ENCODE results near the gene C20orf204. TPM values are rescaled to one million over a fixed set of nuclear protein-coding genes. Genes with fewer than 3 reads are reported as not detected.

The C20orf204 gene
- total RNA-seq, 2 experiments from 2014 or later, result 6.1 to 6.4 TPM

DNA sequence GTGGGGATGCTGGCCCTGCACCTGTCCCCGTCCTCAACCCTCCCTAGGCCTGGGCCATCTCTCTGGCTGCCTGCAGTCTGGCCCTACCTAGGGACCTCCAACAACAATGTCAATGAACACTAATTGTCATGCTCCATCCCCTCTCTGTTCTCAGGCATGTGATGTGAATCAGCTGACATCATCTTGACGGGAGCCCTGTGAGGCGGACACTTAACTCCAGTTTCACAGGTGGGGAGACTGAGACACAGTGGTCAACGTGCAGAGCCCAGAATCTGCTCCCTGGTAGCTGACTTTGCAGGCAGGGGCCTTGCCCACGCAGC lies 26.3 kb downstream of the C20orf204 start:
- no peak overlapping the region for H3K4me3 Mint-ChIP-seq
- H3K4me1 ChIP-seq (ENCODE audit: insufficient read depth, low read length), result peaks cover 58% of the 10 kb centered on the region
- no peaks in the 10 kb centered on the region for H3K36me3 Mint-ChIP-seq (ENCODE audit: low read depth)
- intact Hi-C loops (cut with DNase I, micrococcal nuclease), result loop anchor here (2.0 to 10.0 kb wide), 5 partner anchors 17 to 407 kb away; partner anchors contain the start of genes ARFRP1 (in 1 of the 2), PRPF6 (in 1 of the 2), RGS19 (in 1 of the 2) and RTEL1 (in 1 of the 2)
- H3K9me3 Mint-ChIP-seq, result no peaks in the 10 kb centered on the region
- no peak overlapping the region for H3K27ac ChIP-seq (ENCODE audit: low read depth in 1 of 2, low read length in 2 of 2)
- no peak for ATAC-seq (ENCODE audit: poor library complexity)
- ChIA-PET POLR2A (interaction anchor here (0.7 to 1.9 kb wide), 10 partner anchors 13 to 494 kb away, joined by 3 to 14 read pairs (median 4); partner anchors contain the start of genes LKAAEAR1, OPRL1, RGS19 and SOX18), CTCF (interaction anchor here (1.5 to 1.9 kb wide), 2 partner anchors 21 to 24 kb away, joined by 6 to 15 read pairs; no protein-coding TSS in a partner anchor)
- H3K9me3 ChIP-seq (ENCODE audit: control insufficient read depth in 1 of 2, insufficient read depth in 1 of 2, low read length in 2 of 2), result no peaks in the 10 kb centered on the region
- no peak for DNase-seq
- H3K36me3 ChIP-seq (ENCODE audit: insufficient read depth, low read length), result no peaks in the 10 kb centered on the region
- H3K27me3 ChIP-seq (ENCODE audit: control insufficient read depth in 1 of 2, insufficient read depth in 2 of 2, low read length in 2 of 2), result peaks cover 0 to 2% of the 10 kb centered on the region in 2 experiments
- H3K4me1 Mint-ChIP-seq (ENCODE audit: low read depth), result peaks cover 37% of the 10 kb centered on the region
- H3K27me3 Mint-ChIP-seq, result no peaks in the 10 kb centered on the region
- TF ChIP-seq, protein P1, sequence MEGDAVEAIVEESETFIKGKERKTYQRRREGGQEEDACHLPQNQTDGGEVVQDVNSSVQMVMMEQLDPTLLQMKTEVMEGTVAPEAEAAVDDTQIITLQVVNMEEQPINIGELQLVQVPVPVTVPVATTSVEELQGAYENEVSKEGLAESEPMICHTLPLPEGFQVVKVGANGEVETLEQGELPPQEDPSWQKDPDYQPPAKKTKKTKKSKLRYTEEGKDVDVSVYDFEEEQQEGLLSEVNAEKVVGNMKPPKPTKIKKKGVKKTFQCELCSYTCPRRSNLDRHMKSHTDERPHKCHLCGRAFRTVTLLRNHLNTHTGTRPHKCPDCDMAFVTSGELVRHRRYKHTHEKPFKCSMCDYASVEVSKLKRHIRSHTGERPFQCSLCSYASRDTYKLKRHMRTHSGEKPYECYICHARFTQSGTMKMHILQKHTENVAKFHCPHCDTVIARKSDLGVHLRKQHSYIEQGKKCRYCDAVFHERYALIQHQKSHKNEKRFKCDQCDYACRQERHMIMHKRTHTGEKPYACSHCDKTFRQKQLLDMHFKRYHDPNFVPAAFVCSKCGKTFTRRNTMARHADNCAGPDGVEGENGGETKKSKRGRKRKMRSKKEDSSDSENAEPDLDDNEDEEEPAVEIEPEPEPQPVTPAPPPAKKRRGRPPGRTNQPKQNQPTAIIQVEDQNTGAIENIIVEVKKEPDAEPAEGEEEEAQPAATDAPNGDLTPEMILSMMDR (IDR thresholded peaks at IDR 0.05), result no peak
- H3K4me3 ChIP-seq (ENCODE audit: low read length), result peak overlapping the region; percentile 52
- H3K27ac Mint-ChIP-seq, result no peak overlapping the region

DNA sequence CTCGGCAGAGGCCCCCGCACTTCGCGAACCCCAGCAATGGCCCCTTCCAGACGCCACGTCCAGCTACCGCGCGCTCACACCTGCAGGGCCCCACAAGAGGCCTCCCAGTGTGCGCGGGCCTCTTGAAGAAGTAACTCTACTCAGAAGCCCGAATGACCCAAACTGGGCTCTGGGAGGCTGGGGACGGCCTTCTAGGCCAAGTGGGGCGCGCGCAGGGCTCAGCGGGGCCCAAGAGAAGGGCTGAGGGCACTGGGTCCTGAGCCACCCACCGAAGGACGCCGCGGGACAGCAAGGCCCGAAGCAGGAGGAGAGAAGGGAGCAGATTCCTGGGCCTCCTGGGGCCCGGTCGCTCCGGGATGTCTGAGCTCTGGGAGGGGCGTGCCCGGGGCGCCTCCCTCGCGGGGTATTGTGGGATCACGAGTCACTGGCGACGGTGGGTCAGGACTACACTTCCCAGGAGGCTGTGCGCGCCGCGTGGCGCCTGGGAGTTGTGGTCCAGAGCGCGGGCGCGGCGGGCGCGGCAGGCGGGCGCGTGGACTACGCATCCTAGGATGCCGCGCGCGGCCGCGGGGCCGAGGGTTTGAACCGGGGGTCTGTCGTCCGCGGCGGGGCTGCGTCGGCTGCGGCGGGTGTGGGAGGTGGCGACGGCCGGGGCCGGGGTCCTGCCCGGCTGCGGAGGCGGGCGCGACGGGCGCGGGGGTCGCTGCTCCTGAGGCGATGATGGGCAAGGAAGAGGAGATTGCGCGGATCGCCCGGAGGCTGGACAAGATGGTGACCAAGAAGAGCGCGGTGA lies 26.8 kb downstream of the C20orf204 start, which contains the start of gene TCEA2:
TCEA2 (plus strand) TSS at position 603 of the 793 bp plus-strand sequence; CDS start at position 718, 115 bp downstream.
- Histone ChIP-seq H3K27me3 (ENCODE audit: control insufficient read depth in 1 of 2, insufficient read depth in 2 of 2, low read length in 2 of 2) (no peaks in the 10 kb centered on the region), H3K36me3 (ENCODE audit: insufficient read depth, low read length) (no peaks in the 10 kb centered on the region), H3K4me3 (ENCODE audit: low read length) (peak within 1 kb of the TSS; percentile 56), H3K4me1 (ENCODE audit: insufficient read depth, low read length) (peaks cover 58% of the 10 kb centered on the region), H3K9me3 (ENCODE audit: control insufficient read depth in 1 of 2, insufficient read depth in 1 of 2, low read length in 2 of 2) (no peaks in the 10 kb centered on the region), H3K27ac (ENCODE audit: low read depth in 1 of 2, low read length in 2 of 2) (peak within 1 kb of the TSS in 1 of 2 donors; percentile 22)
- DNase-seq (peak; percentile 86 to 96 (median 94)), ATAC-seq (ENCODE audit: poor library complexity) (peak; percentile 90)
- Mint-ChIP-seq H3K9me3 (no peaks in the 10 kb centered on the region), H3K4me3 (peak within 1 kb of the TSS; percentile 85), H3K36me3 (ENCODE audit: low read depth) (no peaks in the 10 kb centered on the region), H3K27ac (peak within 1 kb of the TSS; percentile 48), H3K4me1 (ENCODE audit: low read depth) (peaks cover 41% of the 10 kb centered on the region), H3K27me3 (no peaks in the 10 kb centered on the region)
- intact Hi-C loops (cut with DNase I, micrococcal nuclease), result loop anchor here (1.0 to 10.0 kb wide), 7 partner anchors 16 to 408 kb away; partner anchors contain the start of genes RGS19 (in 2 of the 2), ARFRP1 (in 1 of the 2), DNAJC5 (in 1 of the 2) and PRPF6 (in 1 of the 2)
- CTCF ChIA-PET, result interaction anchor here (1.5 to 1.9 kb wide), 2 partner anchors 20 to 24 kb away, joined by 6 to 15 read pairs; no protein-coding TSS in a partner anchor
- POLR2A ChIA-PET, result interaction anchor here (0.7 to 1.9 kb wide), 11 partner anchors 14 to 494 kb away, joined by 3 to 14 read pairs (median 4); partner anchors contain the start of genes LKAAEAR1, OPRL1, RGS19 and SOX18
- TF ChIP-seq, protein P1 (IDR thresholded peaks at IDR 0.05), result no peak

- Mint-ChIP-seq H3K4me1 (ENCODE audit: low read depth) (peaks cover 44% of the 10 kb centered on the region), H3K27me3 (no peaks in the 10 kb centered on the region), H3K4me3 (peak overlapping the region; percentile 85), H3K9me3 (no peaks in the 10 kb centered on the region), H3K36me3 (ENCODE audit: low read depth) (no peaks in the 10 kb centered on the region), H3K27ac (peak overlapping the region; percentile 48)
- H3K9me3 ChIP-seq (ENCODE audit: control insufficient read depth in 1 of 2, insufficient read depth in 1 of 2, low read length in 2 of 2), result no peaks in the 10 kb centered on the region
- DNase-seq (no peak), ATAC-seq (ENCODE audit: poor library complexity) (no peak)
- no peaks in the 10 kb centered on the region for H3K36me3 ChIP-seq (ENCODE audit: insufficient read depth, low read length)
- H3K4me3 ChIP-seq (ENCODE audit: low read length), result peak overlapping the region; percentile 56
- H3K4me1 ChIP-seq (ENCODE audit: insufficient read depth, low read length), result peaks cover 60% of the 10 kb centered on the region
- intact Hi-C loops (cut with DNase I, micrococcal nuclease), result loop anchor here (1.0 to 10.0 kb wide), 7 partner anchors 15 to 409 kb away; partner anchors contain the start of genes RGS19 (in 2 of the 2), ARFRP1 (in 1 of the 2), DNAJC5 (in 1 of the 2) and PRPF6 (in 1 of the 2)
- CTCF ChIA-PET, result interaction anchor here (1.5 to 1.9 kb wide), 2 partner anchors 19 to 25 kb away, joined by 6 to 15 read pairs; no protein-coding TSS in a partner anchor
- TF ChIP-seq, protein P1 (IDR thresholded peaks at IDR 0.05), result no peak
- POLR2A ChIA-PET, result interaction anchor here (0.9 to 1.9 kb wide), 11 partner anchors 14 to 495 kb away, joined by 3 to 14 read pairs (median 4); partner anchors contain the start of genes LKAAEAR1, OPRL1, RGS19 and SAMD10
- no peaks in the 10 kb centered on the region for H3K27me3 ChIP-seq (ENCODE audit: control insufficient read depth in 1 of 2, insufficient read depth in 2 of 2, low read length in 2 of 2)
- no peak overlapping the region for H3K27ac ChIP-seq (ENCODE audit: low read depth in 1 of 2, low read length in 2 of 2)
These were observed 27.6 kb downstream of the C20orf204 start for GRCh38 chr20:64063389-64064144.
